DOHH2 (cell line): ENCODE measurements around the gene FGD6.
"Not testable (repeated sequence)": the region's sequence is repeated elsewhere in the genome, so short reads cannot be mapped to it uniquely, and the experiment has no call there.

Experiments used
- H3F3A ChIP-seq: fragments of 200-600 bp; sonication (generic), shearing (Covaris generic); 2 replicates; pipeline ENCODE4 v1.6.0; 2016; ENCODE audit warnings: antibody characterized with exemption, mild to moderate bottlenecking; ENCODE audit not compliant: control insufficient read depth, insufficient read depth
- H3K27ac ChIP-seq: fragments of 200-600 bp; sonication (generic); 2 replicates; pipeline ENCODE4 v1.5.1; 2014; ENCODE audit warnings: low read depth, mild to moderate bottlenecking, low read length, moderate library complexity
- H3K27me3 ChIP-seq: fragments of 200-600 bp; sonication (generic); 2 replicates; pipeline ENCODE4 v1.6.1; 2014; ENCODE audit warnings: mild to moderate bottlenecking, low read length, mixed read lengths; ENCODE audit not compliant: control insufficient read depth
- H3K36me3 ChIP-seq: fragments of 200-600 bp; sonication (generic); 2 replicates; pipeline ENCODE4 v1.6.1; 2014; ENCODE audit warnings: mild to moderate bottlenecking, low read length, moderate library complexity, mixed read lengths; ENCODE audit not compliant: control insufficient read depth
- H3K4me1 ChIP-seq: fragments of 200-600 bp; sonication (generic); 2 replicates; pipeline ENCODE4 v1.6.1; 2014; ENCODE audit warnings: mild to moderate bottlenecking, low read length, mixed read lengths; ENCODE audit not compliant: control insufficient read depth
- H3K4me2 ChIP-seq: fragments of 200-600 bp; sonication (generic); 2 replicates; pipeline ENCODE4 v1.6.0; 2014; ENCODE audit warnings: mild to moderate bottlenecking, low read length, moderate library complexity
- H3K4me3 ChIP-seq: fragments of 200-600 bp; sonication (generic); 2 replicates; pipeline ENCODE4 v1.5.1; 2014; ENCODE audit warnings: mild to moderate bottlenecking, low read length, mixed read lengths
- H3K79me2 ChIP-seq: fragments of 200-600 bp; sonication (generic); 2 replicates; pipeline ENCODE4 v1.6.1; 2014; ENCODE audit warnings: mild to moderate bottlenecking, low read length, mixed read lengths; ENCODE audit not compliant: control insufficient read depth
- H3K9me2 ChIP-seq: fragments of 200-600 bp; sonication (generic); replicated peaks from 2 replicates; pipeline ENCODE4 v1.6.1; 2014; ENCODE audit warnings: mild to moderate bottlenecking, low read length, mixed read lengths; ENCODE audit not compliant: control insufficient read depth
- H3K9me3 ChIP-seq: fragments of 200-600 bp; sonication (generic); 2 replicates; pipeline ENCODE4 v1.6.1; 2014; ENCODE audit warnings: antibody characterized with exemption, low read length, mixed read lengths; ENCODE audit not compliant: control insufficient read depth, insufficient read depth
- H4K20me1 ChIP-seq: fragments of 200-600 bp; sonication (generic); 2 replicates; pipeline ENCODE4 v1.6.0; 2014; ENCODE audit warnings: low read depth, mild to moderate bottlenecking, antibody characterized with exemption, low read length, moderate library complexity; ENCODE audit not compliant: control insufficient read depth, insufficient read depth
- CTCF ChIP-seq: fragments of 200-600 bp; sonication (generic); IDR thresholded peaks from one replicate; pipeline ENCODE4 v1.5.1; 2014; ENCODE audit warnings: antibody characterized with exemption, mild to moderate bottlenecking, low read depth, low read length; ENCODE audit not compliant: poor library complexity, severe bottlenecking
- EZH2phosphoT487 ChIP-seq: fragments of 200-600 bp; sonication (generic); IDR thresholded peaks from 2 replicates; pipeline ENCODE4 v1.6.1; 2017; ENCODE audit warnings: borderline replicate concordance, mild to moderate bottlenecking, antibody characterized with exemption, low read length, moderate library complexity, mixed read lengths

The FGD6 gene

GRCh38 chr12:95240556-95240955, 23.3 kb upstream of the FGD6 start:
- Histone ChIP-seq H3K27ac (no peak overlapping the region), H3K4me1 (peaks cover 27% of the 10 kb centered on the region)
- TF ChIP-seq CTCF (no peak), EZH2phosphoT487 (no peak)

GRCh38 chr12:95239835-95240234, 22.6 kb upstream of the FGD6 start:
- Histone ChIP-seq H3K4me1 (peaks cover 23% of the 10 kb centered on the region), H3K79me2 (peaks cover 88% of the 10 kb centered on the region), H3K36me3 (peaks cover 41% of the 10 kb centered on the region)
- H3K9me3 ChIP-seq, H3F3A ChIP-seq, H3K4me3 ChIP-seq, H3K27ac ChIP-seq, H3K27me3 ChIP-seq, H3K4me2 ChIP-seq, H3K9me2 ChIP-seq, H4K20me1 ChIP-seq: not testable (repeated sequence)

More at GRCh38 chr12:95240556-95240955, 23.3 kb upstream of the FGD6 start:
- no peaks in the 10 kb centered on the region for H3F3A ChIP-seq
- H3K9me3 ChIP-seq: no peaks in the 10 kb centered on the region
- H3K4me2 ChIP-seq: no peak overlapping the region
- no peaks in the 10 kb centered on the region for H3K27me3 ChIP-seq
- H3K79me2 ChIP-seq: peaks cover 95% of the 10 kb centered on the region
- peaks cover 48% of the 10 kb centered on the region for H3K36me3 ChIP-seq
- no peaks in the 10 kb centered on the region for H3K9me2 ChIP-seq
- H3K4me3 ChIP-seq: no peak overlapping the region
- no peaks in the 10 kb centered on the region for H4K20me1 ChIP-seq

GRCh38 chr12:95239216-95239615, 21.9 kb upstream of the FGD6 start:
- Histone ChIP-seq H4K20me1 (no peaks in the 10 kb centered on the region), H3K36me3 (peaks cover 38% of the 10 kb centered on the region), H3K27ac (no peak overlapping the region), H3K79me2 (peaks cover 86% of the 10 kb centered on the region), H3K9me2 (no peaks in the 10 kb centered on the region), H3K4me2 (no peak overlapping the region), H3K4me1 (peaks cover 23% of the 10 kb centered on the region), H3F3A (no peaks in the 10 kb centered on the region), H3K27me3 (no peaks in the 10 kb centered on the region), H3K4me3 (no peak overlapping the region), H3K9me3 (no peaks in the 10 kb centered on the region)
- TF ChIP-seq CTCF (no peak), EZH2phosphoT487 (no peak)

GRCh38 chr12:95238150-95238549, 20.9 kb upstream of the FGD6 start:
- Histone ChIP-seq H4K20me1 (no peaks in the 10 kb centered on the region), H3K4me3 (no peak overlapping the region), H3K9me3 (no peaks in the 10 kb centered on the region), H3K36me3 (peaks cover 37% of the 10 kb centered on the region), H3K79me2 (peaks cover 86% of the 10 kb centered on the region), H3K27me3 (no peaks in the 10 kb centered on the region), H3K9me2 (no peaks in the 10 kb centered on the region), H3F3A (no peaks in the 10 kb centered on the region), H3K27ac (no peak overlapping the region), H3K4me2 (no peak overlapping the region), H3K4me1 (peaks cover 23% of the 10 kb centered on the region)
- no peak for TF ChIP-seq EZH2phosphoT487
- TF ChIP-seq CTCF: no peak
